IMR-90 (cell line): ENCODE data around the gene GLT1D1. TPM values are rescaled to one million over a fixed set of nuclear protein-coding genes. Genes with fewer than 3 reads are reported as not detected.

ENCODE experiments used
- ATAC-seq: fragments of 200-7000 bp; cut with Tn5 transposase; 2 replicates; pipeline ENCODE4 v1.9.1; 2020; ENCODE audit warnings: low read depth, mild to moderate bottlenecking, moderate library complexity
- BruUV-seq: library from RNA; stranded (reverse); fragments of 400-500 nt; replicated peaks from 2 replicates; lab custom pipeline; 2021; lab: Mats Ljungman, UMichigan
- CTCF ChIA-PET: fragments of 300-600 bp; formaldehyde crosslinking; extraction: SDS; loops from one replicate; lab custom pipeline; 2021; ENCODE audit warnings: antibody characterized with exemption; lab: Yijun Ruan, JAX
- POLR2A ChIA-PET: fragments of 300-600 bp; sonication (Branson Sonifier 250); formaldehyde crosslinking; loops from one replicate; lab custom pipeline; 2022; ENCODE audit warnings: antibody characterized with exemption; ENCODE audit not compliant: unreplicated experiment; lab: Charles Lee
- DNase-seq: peaks from one replicate; pipeline ENCODE4 v3.0.0; 2013
- H2AFZ ChIP-seq: replicated peaks from 2 replicates; pipeline ENCODE3; 2013; ENCODE audit warnings: low read length, mild to moderate bottlenecking; ENCODE audit not compliant: poor library complexity
- H2AK5ac ChIP-seq: 2 replicates; pipeline ENCODE4 v1.6.1; 2013; ENCODE audit warnings: low read depth, low read length, inconsistent platforms
- H2AK9ac ChIP-seq: replicated peaks from 2 replicates; pipeline ENCODE3; 2013; ENCODE audit warnings: mild to moderate bottlenecking, low read depth, low read length, moderate library complexity; ENCODE audit not compliant: poor library complexity
- H2BK120ac ChIP-seq: 2 replicates; pipeline ENCODE4 v1.6.1; 2013; ENCODE audit warnings: low read depth, low read length, inconsistent platforms
- H2BK15ac ChIP-seq: 3 replicates; pipeline ENCODE4 v1.6.1; 2013; ENCODE audit warnings: low read depth, low read length, inconsistent platforms
- H2BK20ac ChIP-seq: 2 replicates; pipeline ENCODE4 v1.6.1; 2013; ENCODE audit warnings: low read depth, mild to moderate bottlenecking, inconsistent platforms, low read length, moderate library complexity
- H2BK5ac ChIP-seq: 2 replicates; pipeline ENCODE4 v1.6.1; 2013; ENCODE audit warnings: mild to moderate bottlenecking, low read depth, low read length, inconsistent platforms; ENCODE audit not compliant: poor library complexity, severe bottlenecking
- H3K14ac ChIP-seq: replicated peaks from 2 replicates; pipeline ENCODE4 v1.6.1; 2013; ENCODE audit warnings: low read depth, low read length, inconsistent platforms
- H3K18ac ChIP-seq: 2 replicates; pipeline ENCODE4 v1.6.1; 2013; ENCODE audit warnings: low read depth, low read length, control low read depth
- H3K23ac ChIP-seq: 2 replicates; pipeline ENCODE4 v1.6.1; 2013; ENCODE audit warnings: low read depth, low read length, inconsistent platforms
- H3K27ac ChIP-seq: 2 replicates; pipeline ENCODE4 v1.5.1; 2013; ENCODE audit warnings: mild to moderate bottlenecking, control low read depth, low read length; ENCODE audit not compliant: insufficient read depth
- H3K27me3 ChIP-seq: 2 replicates; pipeline ENCODE4 v1.6.1; 2013; ENCODE audit warnings: low read length; ENCODE audit not compliant: control insufficient read depth, insufficient read depth
- H3K36me3 ChIP-seq: 2 replicates; pipeline ENCODE4 v1.6.1; 2013; ENCODE audit warnings: low read length, mixed read lengths; ENCODE audit not compliant: control insufficient read depth, insufficient read depth
- H3K4ac ChIP-seq: 2 replicates; pipeline ENCODE4 v1.6.1; 2013; ENCODE audit warnings: low read depth, low read length, inconsistent platforms
- H3K4me1 ChIP-seq: 2 replicates; pipeline ENCODE4 v1.6.1; 2013; ENCODE audit warnings: low read length, mixed read lengths; ENCODE audit not compliant: control insufficient read depth, insufficient read depth
- H3K4me2 ChIP-seq: 2 replicates; pipeline ENCODE4 v1.6.1; 2013; ENCODE audit warnings: low read depth, mild to moderate bottlenecking, control low read depth, low read length, moderate library complexity
- H3K4me3 ChIP-seq: 2 replicates; pipeline ENCODE4 v1.5.1; 2013; ENCODE audit warnings: low read depth, mild to moderate bottlenecking, control low read depth, low read length, moderate library complexity; ENCODE audit not compliant: insufficient read depth
- H3K56ac ChIP-seq: 2 replicates; pipeline ENCODE4 v1.6.1; 2013; ENCODE audit warnings: low read length, inconsistent platforms; ENCODE audit not compliant: insufficient read depth; ENCODE audit errors: extremely low read depth
- H3K79me1 ChIP-seq, 2 experiments: 2 replicates each; pipeline ENCODE4 v1.6.1; 2013; ENCODE audit warnings: low read length in 2 of 2, inconsistent platforms in 1 of 2, low read depth in 1 of 2
- H3K9ac ChIP-seq: 2 replicates; pipeline ENCODE4 v1.6.1; 2013; ENCODE audit warnings: low read depth, low read length, control low read depth
- H3K9me1 ChIP-seq: 2 replicates; pipeline ENCODE4 v1.6.1; 2013; ENCODE audit warnings: low read length, inconsistent platforms; ENCODE audit not compliant: insufficient read depth
- H3K9me3 ChIP-seq: 2 replicates; pipeline ENCODE4 v1.6.1; 2013; ENCODE audit warnings: low read length; ENCODE audit not compliant: control insufficient read depth, insufficient read depth
- H4K20me1 ChIP-seq: 2 replicates; pipeline ENCODE4 v1.6.1; 2013; ENCODE audit warnings: low read length, inconsistent platforms; ENCODE audit not compliant: insufficient read depth
- H4K5ac ChIP-seq: 2 replicates; pipeline ENCODE4 v1.6.1; 2013; ENCODE audit warnings: mild to moderate bottlenecking, low read depth, low read length, control low read depth
- H4K8ac ChIP-seq, 2 experiments: 2 replicates each; pipeline ENCODE4 v1.6.1; 2013; ENCODE audit warnings: low read depth in 2 of 2, low read length in 2 of 2, control low read depth in 1 of 2, inconsistent platforms in 1 of 2
- H4K91ac ChIP-seq: 2 replicates; pipeline ENCODE4 v1.6.1; 2013; ENCODE audit warnings: low read depth, low read length, inconsistent platforms; ENCODE audit not compliant: insufficient read depth
- MXI1 ChIP-seq: IDR thresholded peaks from 2 replicates; pipeline ENCODE4 v1.6.1; 2012; ENCODE audit warnings: low read depth, mild to moderate bottlenecking, low read length, moderate library complexity, borderline replicate concordance
- RFX5 ChIP-seq: IDR thresholded peaks from 2 replicates; pipeline ENCODE4 v1.8.0; 2012; ENCODE audit warnings: low read depth, mild to moderate bottlenecking, low read length, moderate library complexity
- WGBS, 2 experiments: methylation state at CpG; one replicate each; pipeline versions ENCODE4 v1.1.5 to v1.1.7; 2013; ENCODE audit warnings: missing lambda C conversion rate in 2 of 2; ENCODE audit not compliant: insufficient read length in 1 of 2; ENCODE audit errors: extremely low coverage in 2 of 2; 5-methylcytosine and 5-hydroxymethylcytosine counted together
- dilution Hi-C: fragments of 300-500 bp; cut with HindIII; formaldehyde crosslinking; loops from one replicate; pipeline ENCODE4 v1.14.3; 2018; ENCODE audit warnings: low sequenced_read_pairs; ENCODE audit not compliant: unreplicated experiment
- in situ Hi-C: fragments of 300-500 bp; cut with MboI; formaldehyde crosslinking; loops from 3 replicates; pipeline ENCODE4 v1.14.3; 2019; ENCODE audit warnings: low sequenced_read_pairs, inconsistent platforms, mixed read lengths
- intact Hi-C: fragments of 100-400 bp; cut with micrococcal nuclease; formaldehyde crosslinking; loops from 2 replicates; pipeline ENCODE4 v1.10.0; 2022
- polyA plus RNA-seq, 3 experiments: library from polyadenylated mRNA; depleted of rRNA; stranded (reverse); fragments of >200 nt; gene quantifications; 2 replicates each; pipeline ENCODE4 v1.2.3, GENCODE V29; 2012; ENCODE audit warnings: low replicate concordance in 1 of 3
- total RNA-seq: library from RNA; depleted of rRNA; stranded (reverse); fragments of >200 nt; gene quantifications from 2 replicates; pipeline ENCODE4 v1.2.3, GENCODE V29; 2012

GLT1D1 gene
- total and polyA plus RNA-seq, 2 of the 4 experiments (the other 2 are of a cell fraction): not detected

DNA sequence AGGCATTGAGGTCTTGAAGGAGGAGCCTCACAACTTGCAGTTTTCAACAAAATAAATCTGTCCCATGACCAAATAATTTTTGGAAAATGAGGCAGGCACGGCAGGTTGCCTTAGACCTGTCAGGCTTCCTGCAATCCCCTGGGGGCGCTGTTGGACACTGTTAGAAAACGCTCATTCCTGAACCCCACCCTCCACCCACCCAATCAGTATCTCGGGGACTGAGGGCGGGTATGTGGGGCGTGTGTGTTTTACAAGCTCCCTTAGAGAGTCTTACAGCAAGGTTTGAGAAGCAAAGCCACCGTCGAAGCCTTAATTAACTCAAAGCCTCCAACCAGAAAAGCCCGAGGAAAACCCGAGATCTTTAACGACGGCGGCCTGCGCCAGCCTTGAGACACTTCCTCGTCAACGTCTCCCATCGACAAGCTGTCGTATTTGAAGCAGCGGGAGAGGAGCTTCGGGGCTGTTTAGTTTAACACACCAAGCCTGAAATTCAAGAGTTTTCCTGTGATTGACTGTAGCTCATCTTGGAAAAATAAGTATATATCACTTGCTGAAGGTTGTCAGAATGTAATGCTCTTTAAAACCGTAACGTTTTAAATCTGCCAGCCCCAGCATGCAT is 123.0 kb downstream of the GLT1D1 start:
- no peak overlapping the region for H4K5ac ChIP-seq
- no peak overlapping the region for H2BK120ac ChIP-seq
- no peaks in the 10 kb centered on the region for H4K20me1 ChIP-seq
- H3K9me3 ChIP-seq: peaks cover 43% of the 10 kb centered on the region
- H3K4me2 ChIP-seq: no peak overlapping the region
- H2BK15ac ChIP-seq: no peak overlapping the region
- no peaks in the 10 kb centered on the region for H3K4me1 ChIP-seq
- dilution Hi-C loops (no loop called here), in situ Hi-C loops (no loop called here), intact Hi-C loops (no loop called here)
- no peak overlapping the region for H3K9ac ChIP-seq
- H2AFZ ChIP-seq: no peak overlapping the region
- no peaks in the 10 kb centered on the region for H3K9me1 ChIP-seq
- no peak overlapping the region for H2AK9ac ChIP-seq
- no peak overlapping the region for H3K27ac ChIP-seq
- ChIA-PET CTCF (no interaction called here), POLR2A (no interaction called here)
- WGBS, 2 experiments: 10% methylated on average over 13 of the region's 22 CpGs; no CpG with 5 or more reads in 1 of the 2 experiments
- H3K4me3 ChIP-seq: no peak overlapping the region
- no peak overlapping the region for H2BK5ac ChIP-seq
- no peaks in the 10 kb centered on the region for H3K79me1 ChIP-seq
- H4K91ac ChIP-seq: no peak overlapping the region
- no peak overlapping the region for H3K18ac ChIP-seq
- BruUV-seq: no TSS peak
- ATAC-seq: no peak
- no peak overlapping the region for H2BK20ac ChIP-seq
- no peak for TF ChIP-seq MXI1
- TF ChIP-seq RFX5: no peak
- H3K4ac ChIP-seq: no peak overlapping the region
- H2AK5ac ChIP-seq: no peak overlapping the region
- H3K27me3 ChIP-seq: no peaks in the 10 kb centered on the region
- H3K36me3 ChIP-seq: no peaks in the 10 kb centered on the region
- H3K14ac ChIP-seq: no peak overlapping the region
- no peak overlapping the region for H3K23ac ChIP-seq
- no peak overlapping the region for H3K56ac ChIP-seq
- no peak for DNase-seq
- no peak overlapping the region for H4K8ac ChIP-seq
